Fibroblast of skin of right biceps (primary cell): ENCODE results near the gene ITGA5.

Source experiments
- DNase-seq: peaks from one replicate; pipeline ENCODE4 v3.0.0-alpha.2; 2013

Gene ITGA5

DNA sequence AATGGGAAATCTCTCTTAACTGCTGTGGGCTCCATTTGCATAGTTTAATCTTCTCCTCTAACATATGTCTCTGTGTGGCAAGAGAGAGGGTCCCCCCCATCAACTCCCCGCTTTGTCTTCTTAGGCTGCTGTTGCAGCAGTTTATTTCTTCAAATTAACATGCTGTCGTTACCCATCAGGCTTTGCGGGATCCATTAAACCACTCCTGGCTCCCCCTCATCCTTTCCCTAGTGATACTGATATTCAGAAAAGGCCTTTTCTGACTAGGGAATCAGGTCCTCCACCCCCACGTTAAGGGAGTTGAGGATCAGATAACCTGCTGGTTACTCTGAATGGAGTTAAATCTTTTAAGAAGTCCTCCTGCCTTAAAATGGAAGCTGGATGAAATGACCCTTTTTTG, 70.0 kb downstream of the ITGA5 start:
- no peak for DNase-seq
